GM21786 (cell line): ENCODE results near the gene BMP2.

Experiments used
- ATAC-seq: cut with Tn5 transposase; IDR thresholded peaks from one replicate; pipeline ENCODE4 v1.9.1; 2021; ENCODE audit not compliant: unreplicated experiment

The BMP2 gene

DNA sequence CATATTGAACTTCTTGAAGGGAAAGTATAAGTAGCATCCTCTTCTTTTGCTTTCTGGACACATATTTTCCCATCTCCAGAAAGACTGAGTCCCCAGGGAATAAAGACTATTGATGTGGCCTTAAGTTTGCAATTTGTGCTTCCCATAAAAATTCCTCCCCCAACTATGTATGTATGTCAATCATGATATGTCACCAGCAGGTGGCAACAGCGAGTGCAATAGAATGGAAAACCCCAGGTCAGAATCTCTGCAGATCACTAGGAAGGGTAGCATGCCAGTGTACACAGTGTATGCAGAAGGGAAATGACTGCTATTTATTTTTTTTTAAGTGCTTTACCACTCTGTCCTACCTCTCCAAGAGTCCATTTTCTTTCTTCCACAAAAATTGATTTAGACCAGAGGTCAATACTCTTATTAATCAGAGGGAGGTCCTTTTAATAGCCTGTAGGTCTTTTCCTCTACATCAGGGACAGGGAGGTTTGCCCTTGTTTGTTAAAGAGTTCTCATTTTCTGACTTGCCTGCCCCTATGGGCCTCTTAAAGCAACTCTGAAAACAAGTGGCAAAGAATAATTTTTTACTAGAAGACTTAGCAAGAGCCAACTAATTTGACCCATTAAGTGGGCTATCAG is 61.4 kb downstream of the BMP2 start:
- peak; percentile 96 for ATAC-seq

GRCh38 chr20:6829510-6830116 is 62.1 kb downstream of the BMP2 start:
- no peak for ATAC-seq
